ENCODE data around the gene C21orf58. TPM values are rescaled to one million over a fixed set of nuclear protein-coding genes. Genes with fewer than 3 reads are reported as not detected.

The C21orf58 gene
- total RNA-seq, 4 donors from 2014 or later: 2.2 to 11.1 (median 3.0) TPM

DNA sequence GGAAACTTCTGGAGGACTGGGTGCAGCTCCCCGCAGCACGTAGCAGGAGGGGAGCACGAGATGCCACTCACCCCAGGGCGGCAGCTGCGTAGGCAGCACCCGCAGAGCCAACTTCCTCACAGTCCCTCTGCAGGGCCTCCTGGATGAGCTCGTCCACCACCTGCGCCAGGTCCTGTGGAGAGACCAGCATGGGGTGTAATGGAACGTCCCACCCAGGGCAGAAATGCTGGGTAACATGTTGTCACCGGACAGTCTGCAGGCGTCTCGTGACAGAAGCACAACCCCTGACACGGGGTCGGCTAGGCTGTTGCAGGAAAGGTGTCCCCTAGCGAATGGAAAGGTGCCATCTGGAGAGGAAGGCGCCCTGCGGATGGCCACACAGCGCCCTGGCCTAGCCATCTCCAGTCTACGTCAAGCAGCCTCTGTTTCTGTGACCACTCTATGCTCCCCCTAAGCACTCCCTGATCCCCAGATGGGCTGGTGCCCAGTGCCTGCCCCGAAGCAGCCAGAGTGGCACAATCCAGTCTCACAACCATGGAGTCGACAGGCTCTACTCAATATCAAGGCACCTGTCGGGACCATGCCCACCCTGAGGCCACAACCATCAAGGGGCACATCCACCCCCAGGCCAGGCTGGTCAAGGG is 59.5 kb downstream of the C21orf58 start:
- TF ChIP-seq EP300 (IDR thresholded peaks at IDR 0.05) (no peak), POLR2A (IDR thresholded peaks at IDR 0.05) (no peak)
- TF ChIP-seq, protein P1, sequence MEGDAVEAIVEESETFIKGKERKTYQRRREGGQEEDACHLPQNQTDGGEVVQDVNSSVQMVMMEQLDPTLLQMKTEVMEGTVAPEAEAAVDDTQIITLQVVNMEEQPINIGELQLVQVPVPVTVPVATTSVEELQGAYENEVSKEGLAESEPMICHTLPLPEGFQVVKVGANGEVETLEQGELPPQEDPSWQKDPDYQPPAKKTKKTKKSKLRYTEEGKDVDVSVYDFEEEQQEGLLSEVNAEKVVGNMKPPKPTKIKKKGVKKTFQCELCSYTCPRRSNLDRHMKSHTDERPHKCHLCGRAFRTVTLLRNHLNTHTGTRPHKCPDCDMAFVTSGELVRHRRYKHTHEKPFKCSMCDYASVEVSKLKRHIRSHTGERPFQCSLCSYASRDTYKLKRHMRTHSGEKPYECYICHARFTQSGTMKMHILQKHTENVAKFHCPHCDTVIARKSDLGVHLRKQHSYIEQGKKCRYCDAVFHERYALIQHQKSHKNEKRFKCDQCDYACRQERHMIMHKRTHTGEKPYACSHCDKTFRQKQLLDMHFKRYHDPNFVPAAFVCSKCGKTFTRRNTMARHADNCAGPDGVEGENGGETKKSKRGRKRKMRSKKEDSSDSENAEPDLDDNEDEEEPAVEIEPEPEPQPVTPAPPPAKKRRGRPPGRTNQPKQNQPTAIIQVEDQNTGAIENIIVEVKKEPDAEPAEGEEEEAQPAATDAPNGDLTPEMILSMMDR (IDR thresholded peaks at IDR 0.05): no peak
- Histone ChIP-seq H3K4me1 (no peaks in the 10 kb centered on the region), H3K36me3 (peaks cover 0 to 95% (median 55%) of the 10 kb centered on the region in 3 donors), H3K9me3 (no peaks in the 10 kb centered on the region), H3K27ac (no peak overlapping the region), H3K27me3 (no peaks in the 10 kb centered on the region), H3K4me3 (no peak overlapping the region)
- DNase-seq (ENCODE audit: low spot score in 2 of 2): no peak
- 91 to 96% methylated on average over 21 of the region's 22 CpGs for WGBS, 2 donors

DNA sequence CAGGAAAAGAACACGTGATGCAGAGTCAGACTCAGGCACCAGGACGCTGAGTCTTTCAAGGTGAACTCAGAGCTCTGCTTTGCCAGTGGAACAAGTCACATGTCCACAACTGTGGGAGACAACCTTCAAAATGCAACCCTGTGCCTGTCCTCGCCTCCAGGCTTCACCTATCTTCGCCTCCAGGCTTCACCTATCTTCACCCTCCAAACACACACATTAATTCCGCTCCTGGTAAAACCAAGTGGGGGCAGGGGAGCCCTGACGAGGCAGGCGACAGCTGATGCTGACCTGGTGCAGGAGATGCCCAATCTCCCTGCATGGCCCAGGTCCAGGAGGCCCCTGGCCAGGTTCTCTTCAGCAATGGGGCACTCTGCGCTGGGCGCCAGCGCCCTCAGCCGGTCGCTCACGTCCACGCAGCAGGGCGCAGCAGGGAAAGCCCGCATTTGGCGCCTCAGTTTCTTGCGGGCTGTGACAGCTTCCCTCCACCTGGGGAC is 67.1 kb downstream of the C21orf58 start:
- TF ChIP-seq, protein P1 (IDR thresholded peaks at IDR 0.05): no peak
- no peak for TF ChIP-seq POLR2A (IDR thresholded peaks at IDR 0.05)
- TF ChIP-seq EP300 (IDR thresholded peaks at IDR 0.05): no peak
- DNase-seq (ENCODE audit: low spot score in 2 of 2): no peak
- peaks cover 4 to 100% (median 49%) of the 10 kb centered on the region in 3 donors for H3K36me3 ChIP-seq
- H3K4me3 ChIP-seq: no peak overlapping the region
- WGBS, 2 donors: 93 to 95% methylated on average over 18 of the region's 18 CpGs
- no peak overlapping the region for H3K27ac ChIP-seq
- no peaks in the 10 kb centered on the region for H3K4me1 ChIP-seq
- no peaks in the 10 kb centered on the region for H3K27me3 ChIP-seq
- H3K9me3 ChIP-seq: no peaks in the 10 kb centered on the region

DNA sequence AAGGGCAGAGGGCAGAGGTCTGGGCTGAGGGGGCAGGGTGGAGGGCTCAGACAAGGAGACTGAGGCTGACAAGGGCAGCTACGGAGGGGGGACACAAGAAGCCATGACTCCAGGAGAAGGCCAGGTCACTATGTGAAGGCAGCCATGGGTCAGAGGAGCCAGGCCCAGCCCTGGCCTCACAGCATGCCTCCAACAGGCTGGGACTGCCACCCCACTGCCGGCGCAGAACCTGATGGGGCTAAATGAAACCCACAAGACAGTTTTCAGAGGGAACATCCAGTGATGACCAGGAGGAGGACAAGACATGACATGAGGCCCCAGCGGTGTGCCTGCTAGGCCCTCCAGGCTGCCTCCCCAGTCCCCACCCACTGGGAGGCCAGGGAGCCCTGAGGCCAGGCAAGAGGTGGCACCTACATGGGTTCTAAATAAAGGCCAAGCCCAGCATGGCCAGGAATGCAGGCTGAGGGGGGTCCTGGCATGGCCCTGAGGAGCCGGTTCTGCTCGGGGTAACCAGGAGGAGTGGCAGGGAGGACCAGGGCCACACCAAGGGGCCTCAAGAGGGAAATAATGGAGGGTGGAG is 67.8 kb downstream of the C21orf58 start:
- no peak overlapping the region for H3K4me3 ChIP-seq
- H3K4me1 ChIP-seq: no peaks in the 10 kb centered on the region
- peaks cover 4 to 100% (median 43%) of the 10 kb centered on the region in 3 donors for H3K36me3 ChIP-seq
- no peak for DNase-seq (ENCODE audit: low spot score in 2 of 2)
- H3K27me3 ChIP-seq: no peaks in the 10 kb centered on the region
- TF ChIP-seq POLR2A (IDR thresholded peaks at IDR 0.05): no peak
- no peak for TF ChIP-seq EP300 (IDR thresholded peaks at IDR 0.05)
- TF ChIP-seq, protein P1 (IDR thresholded peaks at IDR 0.05): no peak
- WGBS, 2 donors: 82 to 88% methylated on average over 6 of the region's 6 CpGs
- H3K9me3 ChIP-seq: no peaks in the 10 kb centered on the region
- no peak overlapping the region for H3K27ac ChIP-seq

DNA sequence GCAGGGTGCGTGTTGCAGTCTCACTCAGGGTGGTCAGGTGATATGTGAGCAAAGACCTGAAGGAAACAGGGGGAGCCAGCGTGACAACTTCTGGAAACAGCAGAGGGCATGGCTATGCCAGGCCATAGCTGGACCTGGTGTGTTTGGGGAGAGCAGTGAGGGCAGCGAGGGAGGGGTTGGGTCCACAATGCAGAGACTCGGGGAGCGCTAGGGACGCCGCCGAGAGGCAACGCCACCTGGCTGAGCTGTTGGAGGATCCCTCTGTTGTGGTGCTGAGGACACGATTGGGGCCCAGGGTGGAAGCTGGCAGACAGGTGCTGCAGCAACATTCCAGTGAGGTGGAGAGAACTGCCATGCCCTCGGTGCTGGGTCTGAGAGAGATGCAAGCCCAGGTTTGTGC is 68.5 kb downstream of the C21orf58 start:
- no peak overlapping the region for H3K27ac ChIP-seq
- H3K4me1 ChIP-seq: no peaks in the 10 kb centered on the region
- no peak for DNase-seq (ENCODE audit: low spot score in 2 of 2)
- H3K27me3 ChIP-seq: no peaks in the 10 kb centered on the region
- H3K4me3 ChIP-seq: no peak overlapping the region
- H3K36me3 ChIP-seq: peaks cover 4 to 100% (median 40%) of the 10 kb centered on the region in 3 donors
- TF ChIP-seq EP300 (IDR thresholded peaks at IDR 0.05) (no peak), POLR2A (IDR thresholded peaks at IDR 0.05) (no peak)
- TF ChIP-seq, protein P1 (IDR thresholded peaks at IDR 0.05): no peak
- no peaks in the 10 kb centered on the region for H3K9me3 ChIP-seq
- WGBS, 2 donors: 89 to 92% methylated on average over 11 of the region's 11 CpGs

All from tibial nerve (tissue), 4 donors.